ENCODE measurements around the gene ARL5B.
A peak's percentile ranks its signal among the peaks of the same experiment; 100 is the strongest.
"Not testable (repeated sequence)": the region's sequence is repeated elsewhere in the genome, so short reads cannot be mapped to it uniquely, and the experiment has no call there.

ARL5B gene, protein sequence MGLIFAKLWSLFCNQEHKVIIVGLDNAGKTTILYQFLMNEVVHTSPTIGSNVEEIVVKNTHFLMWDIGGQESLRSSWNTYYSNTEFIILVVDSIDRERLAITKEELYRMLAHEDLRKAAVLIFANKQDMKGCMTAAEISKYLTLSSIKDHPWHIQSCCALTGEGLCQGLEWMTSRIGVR

GRCh38 chr10:18659125-18659818 is at the start of gene ARL5B:
ARL5B (plus strand) TSS chr10:18659431; CDS start chr10:18659638, 207 bp downstream.
- DNase-seq: peak; percentile 93

DNA sequence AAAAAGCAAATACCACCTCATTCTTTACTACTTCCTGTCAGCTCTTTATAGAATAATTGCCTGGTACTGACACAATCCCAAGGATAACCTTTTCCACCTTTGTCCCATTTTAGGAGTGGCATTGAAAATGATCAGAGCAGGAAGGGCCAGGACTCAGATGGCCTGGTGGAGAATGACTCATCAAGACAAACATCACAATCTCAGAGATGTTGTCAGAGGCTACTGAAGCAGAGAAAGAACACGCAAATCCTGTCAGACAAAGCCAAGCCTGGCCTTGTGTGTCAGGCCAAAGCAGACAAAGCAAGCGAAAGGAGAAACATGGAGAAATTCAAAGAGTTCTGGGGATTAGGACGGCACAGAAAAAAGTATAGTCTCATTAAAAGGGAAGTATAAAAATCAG is 48.7 kb upstream of the ARL5B start:
- no peak for DNase-seq

GRCh38 chr10:18611168-18611567 is 48.1 kb upstream of the ARL5B start:
- DNase-seq: no peak

- no peak for DNase-seq
Measured at GRCh38 chr10:18615618-18616017, 43.6 kb upstream of the ARL5B start.

DNA sequence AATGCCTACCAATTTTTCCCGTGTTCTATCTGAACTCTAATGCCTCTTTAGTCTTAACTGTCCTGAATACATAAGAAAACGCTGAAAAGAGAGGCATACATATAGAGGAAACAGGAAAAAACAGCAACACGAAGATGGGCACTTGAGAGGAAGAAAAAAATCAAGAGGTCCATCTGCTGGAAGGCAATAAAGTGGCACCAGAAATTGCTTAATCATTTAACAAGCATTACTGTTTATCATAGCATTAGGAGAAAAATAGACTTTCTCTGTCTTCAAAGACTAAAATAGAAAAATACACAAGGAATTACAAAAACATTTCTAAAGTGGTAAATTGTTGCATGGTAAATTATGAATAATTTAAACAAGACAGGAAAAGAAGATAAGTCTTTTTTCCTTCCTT is 42.9 kb upstream of the ARL5B start:
- no peak for DNase-seq

DNA sequence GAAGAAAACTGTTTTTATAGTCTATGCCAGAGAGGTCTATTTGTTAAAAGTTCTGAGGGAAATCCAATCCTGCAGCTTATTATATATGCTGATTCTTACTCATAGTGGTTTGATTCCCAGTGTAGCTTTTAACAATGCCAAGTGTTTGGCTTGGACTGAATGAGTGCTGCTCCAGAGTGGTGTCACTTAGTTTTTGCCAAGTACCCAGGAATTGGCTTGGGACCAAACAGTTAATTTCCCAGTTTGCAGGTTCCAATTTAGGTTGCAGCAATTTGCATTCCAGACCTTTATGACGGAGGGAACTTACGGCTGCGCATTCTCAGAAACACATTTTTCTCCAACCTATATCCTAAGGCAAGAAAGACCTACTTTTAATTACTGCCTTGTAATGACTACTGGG is 40.2 kb upstream of the ARL5B start:
- DNase-seq: no peak

DNA sequence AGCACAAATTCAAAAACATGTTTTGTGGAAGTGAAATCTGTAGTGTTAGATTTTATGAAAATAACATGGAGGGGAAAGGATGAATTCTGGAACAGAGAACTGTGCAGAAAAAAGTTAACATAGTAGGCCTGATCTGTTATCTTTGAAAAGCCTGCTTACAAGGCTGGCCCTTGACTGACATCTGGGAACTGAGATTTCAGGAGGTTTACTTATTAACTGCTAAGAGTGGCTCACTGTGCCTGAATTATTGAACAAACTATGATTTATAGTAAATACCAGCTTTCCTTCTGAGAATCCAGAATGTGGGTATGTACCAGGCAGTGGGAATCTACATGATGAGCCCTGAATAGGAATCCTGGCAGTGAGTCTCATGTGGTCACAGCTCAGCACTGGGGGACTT is 38.4 kb upstream of the ARL5B start:
- no peak for DNase-seq

GRCh38 chr10:18623671-18624070 is 35.6 kb upstream of the ARL5B start:
- DNase-seq: not testable (repeated sequence)

DNA sequence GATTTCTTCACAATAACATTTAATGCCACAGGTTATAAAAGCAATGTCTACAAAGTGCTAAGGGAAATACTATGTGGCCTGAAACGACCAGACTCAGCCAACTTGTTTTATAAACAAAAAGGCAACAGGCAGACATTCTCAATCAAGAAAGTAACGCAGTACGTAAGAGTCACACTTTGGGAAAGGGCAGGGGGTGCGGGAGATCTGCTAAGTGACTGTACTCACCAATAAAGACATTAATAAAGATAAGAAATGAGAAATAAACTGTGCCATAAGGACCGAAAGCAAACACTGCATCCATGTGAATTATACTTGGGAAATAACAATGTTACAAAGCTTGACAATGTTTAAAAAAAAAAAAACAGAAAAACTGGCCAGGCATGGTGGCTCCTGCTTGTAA is 33.3 kb upstream of the ARL5B start:
- DNase-seq: no peak

- peak; percentile 60 for DNase-seq
Measured at GRCh38 chr10:18627452-18628018, 31.7 kb upstream of the ARL5B start.

DNA sequence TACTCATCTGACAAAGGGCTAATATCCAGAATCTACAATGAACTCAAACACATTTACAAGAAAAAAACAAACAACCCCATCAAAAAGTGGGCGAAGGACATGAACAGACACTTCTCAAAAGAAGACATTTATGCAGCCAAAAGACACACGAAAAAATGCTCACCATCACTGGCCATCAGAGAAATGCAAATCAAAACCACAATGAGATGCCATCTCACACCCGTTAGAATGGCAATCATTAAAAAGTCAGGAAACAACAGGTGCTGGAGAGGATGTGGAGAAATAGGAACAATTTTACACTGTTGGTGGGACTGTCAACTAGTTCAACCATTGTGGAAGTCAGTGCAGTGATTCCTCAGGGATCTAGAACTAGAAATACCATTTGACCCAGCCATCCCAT is 26.7 kb upstream of the ARL5B start:
- not testable (repeated sequence) for DNase-seq

- no peak for DNase-seq
Measured at GRCh38 chr10:18635995-18636394, 23.2 kb upstream of the ARL5B start.

GRCh38 chr10:18637400-18637799 is 21.8 kb upstream of the ARL5B start:
- DNase-seq: not testable (repeated sequence)

GRCh38 chr10:18639719-18640118 is 19.5 kb upstream of the ARL5B start:
- DNase-seq: not testable (repeated sequence)

- no peak for DNase-seq
Measured at GRCh38 chr10:18647151-18647550, 12.1 kb upstream of the ARL5B start.

GRCh38 chr10:18647945-18648344 is 11.3 kb upstream of the ARL5B start:
- no peak for DNase-seq

GRCh38 chr10:18649364-18649959 is 9.8 kb upstream of the ARL5B start:
- DNase-seq: no peak

- DNase-seq: no peak
Measured at GRCh38 chr10:18650404-18650997, 8.7 kb upstream of the ARL5B start.

DNA sequence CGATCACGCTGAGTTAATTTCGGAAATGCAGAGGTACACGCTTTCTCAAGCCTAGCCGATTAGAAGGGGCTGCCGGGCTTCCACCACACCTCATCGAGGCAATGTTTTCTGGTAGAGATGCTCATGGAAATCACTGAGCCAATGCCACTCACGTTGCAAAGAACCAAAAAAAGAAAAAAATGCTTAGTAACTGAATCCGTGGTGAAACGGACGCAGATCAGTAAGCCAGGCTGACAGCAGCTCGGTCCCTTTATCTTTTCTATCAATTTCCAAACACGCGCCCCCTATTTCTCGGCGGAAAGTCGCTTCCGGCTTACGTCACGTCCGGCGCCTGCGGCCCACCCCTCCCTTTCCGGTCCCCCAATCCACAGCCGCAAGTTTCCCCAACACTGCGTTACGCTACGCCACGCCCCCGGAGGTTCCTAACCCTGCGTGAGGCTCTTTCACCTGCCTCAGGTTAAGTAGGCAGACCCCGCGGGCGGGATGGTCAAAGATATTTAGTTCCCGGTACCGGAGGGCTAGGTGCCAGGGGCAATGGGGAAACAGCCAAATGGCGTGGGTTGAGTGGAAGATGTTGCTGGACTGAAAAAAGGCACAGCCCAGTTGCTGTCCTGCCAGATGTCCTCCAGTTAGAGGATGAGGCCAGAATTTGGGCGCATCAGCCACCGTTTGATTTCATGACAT is 7.8 kb upstream of the ARL5B start, which contains the start of gene NSUN6:
Gene NSUN6 (minus strand): TSS at position 264 of the 684 bp plus-strand sequence. CDS start 384 bp downstream, outside the sequence.
- DNase-seq: peak; percentile 91

- DNase-seq: no peak
Measured at GRCh38 chr10:18653112-18653511, 6.1 kb upstream of the ARL5B start.

GRCh38 chr10:18656724-18657123 is 2.5 kb upstream of the ARL5B start:
- DNase-seq: no peak

DNA sequence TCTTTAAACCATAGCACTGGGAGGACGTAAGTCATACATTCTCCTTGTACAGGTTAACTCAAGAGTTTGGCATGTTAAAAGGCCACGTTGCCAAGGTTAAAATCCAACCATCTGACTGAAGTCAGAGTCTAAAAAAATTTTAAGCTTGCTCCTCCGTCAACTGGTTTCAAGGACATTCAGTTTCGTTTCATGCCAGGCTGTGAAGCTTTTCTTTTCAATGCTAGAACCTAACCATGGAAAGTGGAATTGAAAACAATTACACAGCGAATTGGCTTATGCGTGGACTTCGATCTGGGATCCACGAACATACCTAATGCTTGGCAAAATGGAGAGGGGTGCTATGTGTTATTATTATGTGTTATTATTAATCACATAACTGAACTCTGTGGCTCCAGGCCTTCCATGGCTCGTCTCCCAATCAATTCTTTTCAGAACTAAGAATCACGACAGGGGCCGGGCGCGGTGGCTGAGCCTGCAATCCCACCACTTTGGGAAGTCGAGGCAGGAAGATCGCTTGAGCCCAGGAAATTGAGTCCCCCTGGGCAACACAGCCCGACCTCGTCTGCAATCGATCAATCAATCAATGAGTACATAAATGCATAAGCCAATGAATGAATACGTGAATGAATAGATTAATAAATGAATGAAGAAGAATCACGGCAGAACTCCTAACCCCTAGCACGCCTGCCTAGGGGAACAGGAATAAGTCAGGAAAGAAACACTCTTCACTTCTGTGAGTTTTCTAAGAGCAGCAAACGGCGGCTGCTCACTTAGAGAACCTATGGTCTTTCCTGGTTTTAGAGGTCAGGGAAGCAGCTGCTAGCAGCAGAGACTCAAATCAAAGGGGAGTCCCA is 733 bp upstream of the ARL5B start:
- no peak for DNase-seq

Measured in activated effector memory CD4-positive, alpha-beta T cell treated with Interleukin-2 at 50 U/mL for 16 hours (primary cell).